ENCODE data around the gene ADAP1.
"Not testable (repeated sequence)": the region's sequence is repeated elsewhere in the genome, so short reads cannot be mapped to it uniquely, and the experiment has no call there.

DNA sequence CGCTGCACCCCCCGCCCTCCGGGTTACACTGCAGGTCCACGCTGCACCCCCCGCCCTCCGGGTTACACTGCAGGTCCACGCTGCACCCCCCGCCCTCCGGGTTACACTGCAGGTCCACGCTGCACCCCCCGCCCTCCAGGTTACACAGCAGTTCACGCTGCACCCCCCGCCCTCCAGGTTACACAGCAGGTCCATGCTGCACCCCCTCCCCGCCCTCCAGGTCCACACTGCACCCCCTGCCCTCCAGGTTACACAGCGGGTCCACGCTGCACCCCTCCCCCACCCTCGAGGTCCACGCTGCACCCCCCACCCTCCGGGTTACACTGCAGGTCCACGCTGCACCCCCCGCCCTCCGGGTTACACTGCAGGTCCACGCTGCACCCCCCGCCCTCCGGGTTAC lies 30.4 kb downstream of the ADAP1 start:
- TF ChIP-seq, protein P1, sequence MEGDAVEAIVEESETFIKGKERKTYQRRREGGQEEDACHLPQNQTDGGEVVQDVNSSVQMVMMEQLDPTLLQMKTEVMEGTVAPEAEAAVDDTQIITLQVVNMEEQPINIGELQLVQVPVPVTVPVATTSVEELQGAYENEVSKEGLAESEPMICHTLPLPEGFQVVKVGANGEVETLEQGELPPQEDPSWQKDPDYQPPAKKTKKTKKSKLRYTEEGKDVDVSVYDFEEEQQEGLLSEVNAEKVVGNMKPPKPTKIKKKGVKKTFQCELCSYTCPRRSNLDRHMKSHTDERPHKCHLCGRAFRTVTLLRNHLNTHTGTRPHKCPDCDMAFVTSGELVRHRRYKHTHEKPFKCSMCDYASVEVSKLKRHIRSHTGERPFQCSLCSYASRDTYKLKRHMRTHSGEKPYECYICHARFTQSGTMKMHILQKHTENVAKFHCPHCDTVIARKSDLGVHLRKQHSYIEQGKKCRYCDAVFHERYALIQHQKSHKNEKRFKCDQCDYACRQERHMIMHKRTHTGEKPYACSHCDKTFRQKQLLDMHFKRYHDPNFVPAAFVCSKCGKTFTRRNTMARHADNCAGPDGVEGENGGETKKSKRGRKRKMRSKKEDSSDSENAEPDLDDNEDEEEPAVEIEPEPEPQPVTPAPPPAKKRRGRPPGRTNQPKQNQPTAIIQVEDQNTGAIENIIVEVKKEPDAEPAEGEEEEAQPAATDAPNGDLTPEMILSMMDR (IDR thresholded peaks at IDR 0.05 in 2 of 3, conservative IDR thresholded peaks at IDR 0.05 in 1 of 3; ENCODE audit: borderline replicate concordance in 1 of 3, insufficient read depth in 1 of 3, low read depth in 2 of 3, low read length in 2 of 3), result not testable (repeated sequence)
- TF ChIP-seq, protein P2, sequence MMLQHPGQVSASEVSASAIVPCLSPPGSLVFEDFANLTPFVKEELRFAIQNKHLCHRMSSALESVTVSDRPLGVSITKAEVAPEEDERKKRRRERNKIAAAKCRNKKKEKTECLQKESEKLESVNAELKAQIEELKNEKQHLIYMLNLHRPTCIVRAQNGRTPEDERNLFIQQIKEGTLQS (IDR thresholded peaks at IDR 0.05), result not testable (repeated sequence)
- TF ChIP-seq YY1 (IDR thresholded peaks at IDR 0.05; ENCODE audit: extremely low read depth, insufficient replicate concordance, low read depth, low read length); SRF (IDR thresholded peaks at IDR 0.05; ENCODE audit: low read depth); EZH2 (IDR thresholded peaks at IDR 0.05); POLR2A (IDR thresholded peaks at IDR 0.05; ENCODE audit: borderline replicate concordance, extremely low read depth, insufficient read depth, insufficient read length); SP1 (IDR thresholded peaks at IDR 0.05; ENCODE audit: low read depth); SIN3A (IDR thresholded peaks at IDR 0.05; ENCODE audit: low read depth); EGR1 (IDR thresholded peaks at IDR 0.05; ENCODE audit: low read depth); RAD21 (IDR thresholded peaks at IDR 0.05; ENCODE audit: low read depth); POLR2AphosphoS5 (IDR thresholded peaks at IDR 0.05; ENCODE audit: low read depth, low read length); EZH2phosphoT487 (IDR thresholded peaks at IDR 0.05; ENCODE audit: borderline replicate concordance): not testable (repeated sequence)
